GM10266 (cell line): ENCODE results near the gene VPS37D.

Experiments used
- DNase-seq: peaks from one replicate; pipeline ENCODE4 v3.0.0; 2012; ENCODE audit errors: extremely low spot score
- TF ChIP-seq, protein P1 (sequence below): IDR thresholded peaks from 2 replicates; pipeline ENCODE4 v1.5.1; 2012; ENCODE audit warnings: mild to moderate bottlenecking, low read depth; ENCODE audit not compliant: control insufficient read depth, insufficient read depth; ENCODE audit errors: missing control alignments

VPS37D gene

DNA sequence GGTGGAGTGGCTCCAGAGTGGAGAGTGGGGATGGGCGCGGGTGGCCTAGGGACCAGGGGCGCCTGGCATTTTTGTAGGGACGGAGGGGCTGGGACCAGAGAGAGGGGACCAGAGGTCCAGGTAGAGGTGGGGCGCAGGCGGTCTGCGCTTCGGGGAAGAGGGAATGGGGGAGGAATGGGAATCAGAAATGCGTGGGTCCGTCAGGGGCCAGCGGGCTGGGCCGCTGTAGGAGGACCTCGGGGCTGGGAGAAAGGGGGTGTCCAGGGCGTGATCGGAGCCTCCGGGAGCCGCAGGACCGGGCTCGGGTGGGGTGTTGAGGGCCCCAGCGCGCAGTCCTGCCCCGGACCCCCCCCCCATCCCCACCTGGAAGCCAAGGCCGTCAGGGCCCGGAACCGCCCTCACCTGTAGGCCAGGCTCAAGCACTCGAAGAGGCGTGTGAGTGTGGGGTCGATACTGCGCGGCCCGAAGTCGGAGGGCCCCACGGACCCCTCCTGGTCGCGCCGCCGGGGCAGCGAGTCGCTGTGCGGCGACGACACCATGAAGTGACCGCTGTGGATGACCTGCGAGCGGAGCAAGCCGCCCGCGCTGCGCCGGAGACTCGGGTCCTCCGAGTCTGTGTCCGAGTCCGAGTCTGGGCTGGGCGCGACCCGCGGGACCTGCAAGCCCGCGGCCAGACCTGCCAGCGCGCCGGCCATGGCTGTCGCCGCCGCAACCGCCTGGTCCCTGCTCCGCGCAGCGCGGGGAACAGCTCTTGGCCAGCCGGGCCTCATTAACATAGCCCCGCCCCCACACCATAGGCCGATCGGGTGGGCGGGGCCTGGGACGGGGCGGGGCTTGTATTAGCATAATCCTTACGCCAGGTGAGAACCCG lies 43.6 kb upstream of the VPS37D start, which contains the start of gene MLXIPL:
MLXIPL (minus strand) TSS at position 725 of the 871 bp plus-strand sequence; CDS start at position 695, 30 bp downstream.
- TF ChIP-seq, protein P1, sequence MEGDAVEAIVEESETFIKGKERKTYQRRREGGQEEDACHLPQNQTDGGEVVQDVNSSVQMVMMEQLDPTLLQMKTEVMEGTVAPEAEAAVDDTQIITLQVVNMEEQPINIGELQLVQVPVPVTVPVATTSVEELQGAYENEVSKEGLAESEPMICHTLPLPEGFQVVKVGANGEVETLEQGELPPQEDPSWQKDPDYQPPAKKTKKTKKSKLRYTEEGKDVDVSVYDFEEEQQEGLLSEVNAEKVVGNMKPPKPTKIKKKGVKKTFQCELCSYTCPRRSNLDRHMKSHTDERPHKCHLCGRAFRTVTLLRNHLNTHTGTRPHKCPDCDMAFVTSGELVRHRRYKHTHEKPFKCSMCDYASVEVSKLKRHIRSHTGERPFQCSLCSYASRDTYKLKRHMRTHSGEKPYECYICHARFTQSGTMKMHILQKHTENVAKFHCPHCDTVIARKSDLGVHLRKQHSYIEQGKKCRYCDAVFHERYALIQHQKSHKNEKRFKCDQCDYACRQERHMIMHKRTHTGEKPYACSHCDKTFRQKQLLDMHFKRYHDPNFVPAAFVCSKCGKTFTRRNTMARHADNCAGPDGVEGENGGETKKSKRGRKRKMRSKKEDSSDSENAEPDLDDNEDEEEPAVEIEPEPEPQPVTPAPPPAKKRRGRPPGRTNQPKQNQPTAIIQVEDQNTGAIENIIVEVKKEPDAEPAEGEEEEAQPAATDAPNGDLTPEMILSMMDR, result no peak
- DNase-seq, result peak; percentile 65

DNA sequence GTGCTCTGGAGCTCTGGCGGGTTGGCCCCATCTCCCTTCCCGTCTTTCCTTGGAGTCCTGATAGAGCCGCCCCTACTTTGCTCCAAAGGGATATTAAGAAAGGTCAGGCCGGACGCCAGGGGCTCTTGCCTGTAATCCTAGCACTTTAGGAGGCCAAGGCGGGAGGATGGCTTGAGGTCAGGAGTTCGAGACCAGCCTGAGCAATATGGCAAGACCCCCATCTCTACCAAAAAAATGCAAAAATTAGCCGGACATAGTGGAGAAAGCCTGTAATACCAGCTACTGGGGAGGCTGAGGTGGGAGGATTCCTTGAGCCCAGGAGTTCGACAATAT lies 43.0 kb upstream of the VPS37D start:
- TF ChIP-seq, protein P1, result no peak
- no peak for DNase-seq

DNA sequence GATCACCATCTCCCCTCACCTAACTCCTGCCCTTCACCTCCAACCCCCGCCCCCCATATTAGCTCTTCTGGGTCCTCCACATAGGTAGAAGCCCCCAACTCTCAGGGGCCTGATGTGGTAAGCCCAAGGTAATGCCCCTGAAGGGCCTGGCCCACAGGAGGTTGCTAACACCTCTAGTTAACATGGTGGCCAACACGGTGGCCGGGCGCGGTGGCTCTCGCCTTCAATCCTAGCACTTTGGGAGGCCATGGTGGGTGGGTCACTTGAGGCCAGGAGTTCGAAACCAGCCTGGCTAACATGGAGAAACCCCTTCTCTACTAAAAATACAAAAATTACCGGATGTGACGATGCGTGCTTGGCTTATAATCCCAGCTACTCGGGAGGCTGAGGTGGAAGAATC lies 42.4 kb upstream of the VPS37D start:
- TF ChIP-seq, protein P1, result no peak
- DNase-seq, result no peak

DNA sequence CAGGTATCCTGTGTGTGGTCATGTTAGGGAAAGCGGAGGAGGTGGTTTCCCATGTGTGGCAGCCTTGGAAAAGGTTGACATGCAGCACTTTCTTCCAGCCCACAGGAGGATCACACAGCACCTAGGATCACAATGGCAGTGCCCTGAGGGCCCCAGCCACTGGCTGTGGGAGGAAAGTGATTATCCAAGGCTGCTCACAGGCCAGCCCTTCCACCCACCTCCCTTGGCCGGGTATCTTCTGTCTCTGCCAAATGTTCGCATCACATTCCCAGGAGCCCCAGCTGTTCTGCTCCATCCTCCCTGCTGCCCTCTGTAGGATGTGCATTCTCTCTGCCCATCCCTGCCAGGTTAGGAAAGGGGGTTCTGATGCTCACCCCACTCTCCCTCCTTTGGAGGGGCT lies 40.8 kb upstream of the VPS37D start:
- TF ChIP-seq, protein P1, result no peak
- DNase-seq, result no peak

DNA sequence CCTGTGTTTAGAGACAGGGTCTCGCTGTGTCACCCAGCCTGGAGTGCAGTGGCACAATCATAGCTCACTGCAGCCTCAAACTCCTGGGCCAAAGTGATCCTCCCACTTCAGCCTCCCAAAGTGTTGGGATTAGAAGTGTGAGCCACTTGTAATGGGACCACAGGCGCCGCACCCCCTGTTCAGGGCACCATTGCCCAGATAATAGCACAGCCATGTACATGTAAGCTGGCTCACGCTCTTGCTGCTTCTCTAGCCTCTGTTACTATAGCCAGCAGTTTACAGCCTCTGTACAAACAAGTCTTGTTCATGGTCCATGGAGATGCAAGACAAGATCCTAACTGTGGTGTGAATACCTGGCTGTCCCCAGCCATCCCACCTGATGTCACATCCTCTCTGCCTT lies 39.1 kb upstream of the VPS37D start:
- TF ChIP-seq, protein P1, result no peak
- no peak for DNase-seq

DNA sequence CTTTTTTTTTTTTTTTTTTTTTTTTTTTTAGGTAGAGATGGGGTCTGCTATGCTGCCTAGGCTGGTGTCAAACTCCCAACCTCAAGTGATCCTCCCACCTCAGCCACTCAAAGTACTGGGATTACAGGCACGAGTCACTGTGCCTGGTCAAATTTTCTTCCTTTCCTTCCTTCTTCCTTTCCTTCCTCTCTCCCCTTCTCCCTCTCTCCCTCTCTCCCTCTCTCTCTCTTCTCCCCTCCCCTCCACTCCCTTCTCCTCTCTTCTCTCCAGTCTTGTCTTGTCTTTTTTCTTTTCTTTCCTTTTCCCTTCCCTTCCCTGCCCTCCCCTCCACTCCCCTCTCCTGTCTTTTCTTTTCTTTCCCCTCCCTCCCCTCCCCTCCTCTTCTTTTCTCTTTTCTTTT lies 36.1 kb upstream of the VPS37D start:
- no peak for DNase-seq
- TF ChIP-seq, protein P1, result no peak

DNA sequence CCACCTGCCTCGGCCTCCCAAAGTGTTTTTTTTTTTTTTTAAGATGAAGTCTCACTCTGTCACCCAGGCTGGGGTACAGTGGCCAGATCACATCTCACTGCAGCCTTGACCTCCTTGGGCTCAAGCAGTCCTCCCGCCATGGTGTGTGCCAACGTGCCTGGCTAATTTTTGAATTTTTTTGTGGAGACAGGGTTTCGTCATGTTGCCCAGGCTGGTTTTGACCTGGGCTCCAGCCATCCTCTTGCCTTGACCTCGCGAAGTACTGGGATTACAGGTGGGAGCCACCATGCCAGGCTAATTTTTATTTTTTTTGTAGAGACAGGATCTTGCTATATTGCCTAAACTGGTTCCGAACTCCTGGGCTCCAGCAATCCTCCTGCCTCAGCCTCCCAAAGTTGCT lies 34.3 kb upstream of the VPS37D start:
- TF ChIP-seq, protein P1, result no peak

More for the DNA sequence above, 34.3 kb upstream of the VPS37D start:
- DNase-seq, result no peak
